ENCODE data around the gene HCRTR1.

Gene HCRTR1

GRCh38 chr1:31583082-31583994 is 34.2 kb upstream of the HCRTR1 start:
- TF ChIP-seq, protein P1, sequence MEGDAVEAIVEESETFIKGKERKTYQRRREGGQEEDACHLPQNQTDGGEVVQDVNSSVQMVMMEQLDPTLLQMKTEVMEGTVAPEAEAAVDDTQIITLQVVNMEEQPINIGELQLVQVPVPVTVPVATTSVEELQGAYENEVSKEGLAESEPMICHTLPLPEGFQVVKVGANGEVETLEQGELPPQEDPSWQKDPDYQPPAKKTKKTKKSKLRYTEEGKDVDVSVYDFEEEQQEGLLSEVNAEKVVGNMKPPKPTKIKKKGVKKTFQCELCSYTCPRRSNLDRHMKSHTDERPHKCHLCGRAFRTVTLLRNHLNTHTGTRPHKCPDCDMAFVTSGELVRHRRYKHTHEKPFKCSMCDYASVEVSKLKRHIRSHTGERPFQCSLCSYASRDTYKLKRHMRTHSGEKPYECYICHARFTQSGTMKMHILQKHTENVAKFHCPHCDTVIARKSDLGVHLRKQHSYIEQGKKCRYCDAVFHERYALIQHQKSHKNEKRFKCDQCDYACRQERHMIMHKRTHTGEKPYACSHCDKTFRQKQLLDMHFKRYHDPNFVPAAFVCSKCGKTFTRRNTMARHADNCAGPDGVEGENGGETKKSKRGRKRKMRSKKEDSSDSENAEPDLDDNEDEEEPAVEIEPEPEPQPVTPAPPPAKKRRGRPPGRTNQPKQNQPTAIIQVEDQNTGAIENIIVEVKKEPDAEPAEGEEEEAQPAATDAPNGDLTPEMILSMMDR (IDR thresholded peaks at IDR 0.05), result no peak

GRCh38 chr1:31583995-31584868 is 33.3 kb upstream of the HCRTR1 start:
- TF ChIP-seq, protein P1 (IDR thresholded peaks at IDR 0.05), result no peak

DNA sequence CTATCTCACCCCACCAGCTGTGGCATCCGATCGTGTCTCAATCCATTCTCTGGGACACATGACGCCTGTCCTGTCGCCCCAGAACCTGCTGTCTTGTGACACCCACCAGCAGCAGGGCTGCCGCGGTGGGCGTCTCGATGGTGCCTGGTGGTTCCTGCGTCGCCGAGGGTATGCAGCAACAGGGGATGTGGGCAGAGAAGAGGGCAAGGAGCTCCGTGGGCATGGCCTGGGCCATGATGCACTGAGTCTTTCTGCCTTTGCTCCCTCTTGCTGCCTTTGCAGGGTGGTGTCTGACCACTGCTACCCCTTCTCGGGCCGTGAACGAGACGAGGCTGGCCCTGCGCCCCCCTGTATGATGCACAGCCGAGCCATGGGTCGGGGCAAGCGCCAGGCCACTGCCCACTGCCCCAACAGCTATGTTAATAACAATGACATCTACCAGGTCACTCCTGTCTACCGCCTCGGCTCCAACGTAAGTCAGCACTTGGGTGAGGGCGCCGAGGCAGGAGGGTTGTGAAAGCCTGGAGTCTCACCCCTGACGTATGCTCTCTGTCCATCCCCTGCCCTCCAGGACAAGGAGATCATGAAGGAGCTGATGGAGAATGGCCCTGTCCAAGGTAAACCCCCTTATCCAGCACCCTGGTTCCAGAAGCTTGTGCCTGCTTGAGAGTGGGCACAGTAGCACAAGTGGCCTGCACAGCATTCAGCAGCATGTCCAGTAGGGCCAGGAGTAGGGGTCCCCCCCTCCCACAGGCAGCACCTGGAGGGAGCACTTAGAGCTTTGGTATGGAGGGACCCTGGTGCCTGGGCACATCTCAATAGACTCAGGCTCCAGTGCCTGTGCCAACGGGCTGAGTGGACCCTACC is 32.4 kb upstream of the HCRTR1 start:
- TF ChIP-seq, protein P1 (IDR thresholded peaks at IDR 0.05), result no peak

- TF ChIP-seq, protein P1 (IDR thresholded peaks at IDR 0.05), result no peak
Measured at GRCh38 chr1:31585736-31586365, 31.6 kb upstream of the HCRTR1 start.

DNA sequence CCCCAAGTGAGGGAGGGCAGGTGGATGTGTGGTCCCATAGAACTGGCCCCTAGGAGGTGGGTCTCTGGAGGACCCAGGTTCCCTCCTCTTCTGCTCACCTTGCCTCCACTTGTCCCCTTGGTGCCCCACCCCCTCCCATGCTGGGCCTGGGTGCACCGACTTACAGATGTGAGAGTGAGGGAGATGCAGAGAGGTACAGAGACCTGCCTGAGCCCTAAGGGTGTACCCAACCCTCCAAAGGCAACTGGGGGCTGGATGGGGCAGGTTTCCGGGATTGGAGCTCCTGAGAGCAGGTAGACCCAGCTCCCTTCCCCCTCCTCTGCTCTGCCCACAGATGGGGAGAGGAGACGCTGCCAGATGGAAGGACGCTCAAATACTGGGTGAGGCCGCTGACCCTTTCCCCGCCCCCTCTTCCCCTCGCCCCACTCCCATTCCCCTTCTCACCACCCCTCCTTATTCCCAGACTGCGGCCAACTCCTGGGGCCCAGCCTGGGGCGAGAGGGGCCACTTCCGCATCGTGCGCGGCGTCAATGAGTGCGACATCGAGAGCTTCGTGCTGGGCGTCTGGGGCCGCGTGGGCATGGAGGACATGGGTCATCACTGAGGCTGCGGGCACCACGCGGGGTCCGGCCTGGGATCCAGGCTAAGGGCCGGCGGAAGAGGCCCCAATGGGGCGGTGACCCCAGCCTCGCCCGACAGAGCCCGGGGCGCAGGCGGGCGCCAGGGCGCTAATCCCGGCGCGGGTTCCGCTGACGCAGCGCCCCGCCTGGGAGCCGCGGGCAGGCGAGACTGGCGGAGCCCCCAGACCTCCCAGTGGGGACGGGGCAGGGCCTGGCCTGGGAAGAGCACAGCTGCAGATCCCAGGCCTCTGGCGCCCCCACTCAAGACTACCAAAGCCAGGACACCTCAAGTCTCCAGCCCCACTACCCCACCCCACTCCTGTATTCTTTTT is 30.8 kb upstream of the HCRTR1 start:
- TF ChIP-seq, protein P1 (IDR thresholded peaks at IDR 0.05), result no peak

DNA sequence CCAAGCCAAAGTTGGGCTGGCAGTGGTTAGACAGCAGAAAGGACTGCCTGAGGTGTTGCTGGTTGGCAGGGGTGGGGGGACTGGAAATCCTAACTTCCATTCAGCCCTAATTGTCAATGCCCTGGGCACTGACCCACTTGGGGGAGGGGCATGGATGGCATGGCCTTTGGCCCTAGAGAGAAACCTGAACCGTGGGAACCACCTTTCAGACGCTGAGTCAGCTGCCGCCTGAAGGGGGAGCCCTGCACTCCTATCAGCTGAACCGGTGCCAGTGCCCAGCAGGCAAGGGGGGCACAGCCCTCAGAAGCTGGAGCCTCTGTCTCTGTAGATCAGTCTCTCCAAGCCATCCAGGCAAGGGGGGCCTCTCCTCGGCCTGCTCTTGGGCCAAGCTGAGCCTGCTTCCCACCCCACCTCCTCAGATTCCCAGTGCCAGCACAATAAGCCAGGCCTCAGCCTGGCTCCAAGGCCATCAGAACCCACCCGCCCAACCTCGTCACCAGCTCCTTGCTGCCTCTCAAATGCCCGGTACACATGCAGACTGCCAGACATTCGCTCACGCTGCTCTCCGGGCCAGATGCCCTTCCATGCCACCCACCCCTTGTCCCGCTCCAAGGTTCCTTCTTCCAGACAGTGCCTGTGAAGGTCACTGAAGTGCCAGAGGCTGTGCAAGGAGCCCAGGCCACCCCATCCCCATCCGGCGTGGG is 29.6 kb upstream of the HCRTR1 start:
- TF ChIP-seq, protein P1 (IDR thresholded peaks at IDR 0.05), result peak; percentile 57
